Measurements from ENCODE around the gene PRH1.

The PRH1 gene

GRCh38 chr12:10842862-10843261 is 41.2 kb downstream of the PRH1 start:
- H3K9ac ChIP-seq (ENCODE audit: low read length in 2 of 2), result no peak overlapping the region
- H3K4me3 ChIP-seq (ENCODE audit: low read length in 2 of 2), result no peak overlapping the region
- no peaks in the 10 kb centered on the region for H3K9me3 ChIP-seq (ENCODE audit: control insufficient read depth in 2 of 2, low read length in 2 of 2)

DNA sequence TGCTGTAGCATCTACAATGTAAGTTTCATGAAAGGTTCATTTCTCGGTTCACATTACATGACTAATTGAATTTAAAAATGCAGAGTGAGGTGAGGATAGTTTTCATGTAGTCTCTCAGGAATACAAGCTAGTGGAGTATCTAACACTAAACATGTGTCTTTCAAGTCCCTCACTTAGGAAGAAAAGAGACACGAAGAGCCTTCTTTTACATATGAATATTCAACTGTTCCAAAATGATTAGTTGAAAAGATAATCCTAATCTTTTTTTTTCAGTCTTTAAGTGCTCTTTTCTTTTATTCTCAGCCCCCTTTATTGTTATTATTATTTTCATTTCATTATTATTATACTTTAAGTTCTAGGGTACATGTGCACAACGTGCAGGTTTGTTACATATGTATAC is 45.6 kb downstream of the PRH1 start:
- Histone ChIP-seq H3K36me3 (ENCODE audit: control insufficient read depth in 2 of 2, insufficient read depth in 2 of 2, low read length in 2 of 2) (peaks cover 2 to 3% of the 10 kb centered on the region in 2 donors), H3K9ac (ENCODE audit: low read length in 2 of 2) (no peak overlapping the region), H3K4me1 (ENCODE audit: control insufficient read depth, insufficient read depth, low read length) (no peaks in the 10 kb centered on the region), H3K4me3 (ENCODE audit: low read length in 2 of 2) (no peak overlapping the region), H3K27me3 (ENCODE audit: control insufficient read depth in 1 of 2, insufficient read depth in 2 of 2, low read length in 2 of 2) (no peaks in the 10 kb centered on the region), H3K27ac (ENCODE audit: low read length) (no peak overlapping the region), H3K9me3 (ENCODE audit: control insufficient read depth in 2 of 2, low read length in 2 of 2) (no peaks in the 10 kb centered on the region)

More at GRCh38 chr12:10842862-10843261, 41.2 kb downstream of the PRH1 start:
- H3K36me3 ChIP-seq (ENCODE audit: control insufficient read depth in 2 of 2, insufficient read depth in 2 of 2, low read length in 2 of 2), result peaks cover 3 to 5% of the 10 kb centered on the region in 2 donors
- H3K27me3 ChIP-seq (ENCODE audit: control insufficient read depth in 1 of 2, insufficient read depth in 2 of 2, low read length in 2 of 2), result no peaks in the 10 kb centered on the region
- no peak overlapping the region for H3K27ac ChIP-seq (ENCODE audit: low read length)
- H3K4me1 ChIP-seq (ENCODE audit: control insufficient read depth, insufficient read depth, low read length), result no peaks in the 10 kb centered on the region
